D721Med (cell line): ENCODE measurements around the gene ATP8A2.

ENCODE experiments used
- DNase-seq: peaks from one replicate; pipeline ENCODE4 v3.0.0; 2011; ENCODE audit warnings: low spot score; ENCODE audit not compliant: insufficient read length
- FAIRE-seq: peaks from 2 replicates; lab custom pipeline; 2011; peaks lifted over from hg19 to GRCh38; lab: Jason Lieb, UNC
- TF ChIP-seq, protein P1 (sequence below): IDR thresholded peaks from 2 replicates; pipeline ENCODE4 v1.5.1; 2012; ENCODE audit warnings: mild to moderate bottlenecking, control low read depth; ENCODE audit not compliant: insufficient read depth; ENCODE audit errors: missing control alignments

The ATP8A2 gene

DNA sequence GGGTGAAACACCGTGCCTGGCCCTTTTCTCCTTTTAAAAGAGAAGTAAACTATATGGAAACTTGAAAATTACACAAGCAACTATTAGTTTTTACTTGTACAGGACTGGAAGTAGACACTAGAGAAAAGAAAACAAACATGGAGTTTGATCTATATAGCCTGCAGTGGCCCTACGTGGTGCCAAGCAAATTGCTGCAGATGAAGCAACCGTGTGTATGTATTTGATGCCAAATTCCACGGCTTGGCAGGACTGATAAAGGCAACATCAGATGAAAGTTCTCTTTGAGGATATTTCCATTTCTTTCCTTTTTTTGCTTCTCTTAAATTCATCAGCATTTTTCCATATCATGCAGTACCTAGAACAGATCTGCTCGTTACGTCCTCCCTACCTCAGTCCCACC, 49.8 kb downstream of the ATP8A2 start:
- FAIRE-seq (no peak), DNase-seq (no peak)
- TF ChIP-seq, protein P1, sequence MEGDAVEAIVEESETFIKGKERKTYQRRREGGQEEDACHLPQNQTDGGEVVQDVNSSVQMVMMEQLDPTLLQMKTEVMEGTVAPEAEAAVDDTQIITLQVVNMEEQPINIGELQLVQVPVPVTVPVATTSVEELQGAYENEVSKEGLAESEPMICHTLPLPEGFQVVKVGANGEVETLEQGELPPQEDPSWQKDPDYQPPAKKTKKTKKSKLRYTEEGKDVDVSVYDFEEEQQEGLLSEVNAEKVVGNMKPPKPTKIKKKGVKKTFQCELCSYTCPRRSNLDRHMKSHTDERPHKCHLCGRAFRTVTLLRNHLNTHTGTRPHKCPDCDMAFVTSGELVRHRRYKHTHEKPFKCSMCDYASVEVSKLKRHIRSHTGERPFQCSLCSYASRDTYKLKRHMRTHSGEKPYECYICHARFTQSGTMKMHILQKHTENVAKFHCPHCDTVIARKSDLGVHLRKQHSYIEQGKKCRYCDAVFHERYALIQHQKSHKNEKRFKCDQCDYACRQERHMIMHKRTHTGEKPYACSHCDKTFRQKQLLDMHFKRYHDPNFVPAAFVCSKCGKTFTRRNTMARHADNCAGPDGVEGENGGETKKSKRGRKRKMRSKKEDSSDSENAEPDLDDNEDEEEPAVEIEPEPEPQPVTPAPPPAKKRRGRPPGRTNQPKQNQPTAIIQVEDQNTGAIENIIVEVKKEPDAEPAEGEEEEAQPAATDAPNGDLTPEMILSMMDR = no peak

DNA sequence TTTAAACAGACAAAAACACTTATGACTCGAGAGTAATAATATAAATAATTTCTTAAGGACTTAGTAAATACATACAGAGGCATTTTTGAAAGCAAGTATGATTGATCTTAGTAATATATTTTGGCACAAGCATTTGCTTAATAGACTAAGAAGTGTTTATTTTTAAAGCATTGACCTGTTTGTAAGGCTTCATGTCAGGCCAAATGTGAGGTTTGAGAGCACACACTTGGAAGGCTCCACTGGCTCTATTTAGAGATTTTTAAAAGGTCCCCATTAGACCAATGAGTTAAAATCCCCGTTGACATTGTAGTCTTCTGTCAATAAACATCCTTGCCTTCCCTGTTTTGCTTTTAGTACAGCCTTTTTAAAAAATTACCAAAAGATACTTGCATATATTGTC, 50.4 kb downstream of the ATP8A2 start:
- DNase-seq = no peak
- TF ChIP-seq, protein P1 = no peak
- FAIRE-seq = no peak

DNA sequence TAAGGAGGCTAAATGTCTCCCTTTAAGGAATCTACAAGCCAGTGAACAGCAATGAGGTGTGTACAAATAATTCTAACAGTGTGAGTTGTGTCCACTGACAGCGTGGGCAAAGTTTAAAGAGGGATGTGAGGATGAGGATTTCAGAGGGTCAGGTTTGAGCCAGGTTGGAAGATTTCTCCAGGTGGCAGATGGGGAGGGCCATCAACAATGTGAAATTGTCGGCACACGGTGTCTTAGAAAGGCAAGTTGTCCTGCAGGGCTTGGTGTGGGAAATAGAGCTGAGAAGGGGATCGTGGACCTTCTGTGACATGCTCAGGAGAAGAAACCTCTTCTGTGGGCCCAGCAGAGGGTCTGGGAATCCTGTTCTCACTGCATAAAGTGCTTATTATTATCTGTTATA, 52.1 kb downstream of the ATP8A2 start:
- DNase-seq (no peak), FAIRE-seq (no peak)
- TF ChIP-seq, protein P1 = no peak

DNA sequence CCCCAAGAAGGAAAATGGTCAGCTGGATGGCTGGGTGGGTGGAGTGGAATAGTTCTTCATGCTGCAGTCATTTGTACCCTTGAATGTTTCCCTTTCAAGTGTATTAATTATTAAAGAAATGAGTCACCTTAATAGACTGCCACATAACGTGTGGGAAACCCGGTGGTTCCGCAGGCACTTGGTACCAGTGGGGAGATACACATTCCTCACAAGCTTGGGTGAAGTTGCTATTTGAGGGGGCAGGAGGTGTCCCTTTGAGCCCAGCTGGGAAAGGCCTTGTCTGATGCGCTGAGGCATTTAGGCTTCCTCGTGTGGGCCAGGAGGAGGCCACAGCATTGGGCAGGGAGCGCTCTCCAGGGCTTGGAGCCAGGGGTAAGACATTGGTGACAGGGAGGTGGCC, 57.7 kb downstream of the ATP8A2 start:
- FAIRE-seq (no peak), DNase-seq (no peak)
- TF ChIP-seq, protein P1 = no peak

- TF ChIP-seq, protein P1 = no peak
Measured at GRCh38 chr13:25432691-25433090, 60.9 kb downstream of the ATP8A2 start.

DNA sequence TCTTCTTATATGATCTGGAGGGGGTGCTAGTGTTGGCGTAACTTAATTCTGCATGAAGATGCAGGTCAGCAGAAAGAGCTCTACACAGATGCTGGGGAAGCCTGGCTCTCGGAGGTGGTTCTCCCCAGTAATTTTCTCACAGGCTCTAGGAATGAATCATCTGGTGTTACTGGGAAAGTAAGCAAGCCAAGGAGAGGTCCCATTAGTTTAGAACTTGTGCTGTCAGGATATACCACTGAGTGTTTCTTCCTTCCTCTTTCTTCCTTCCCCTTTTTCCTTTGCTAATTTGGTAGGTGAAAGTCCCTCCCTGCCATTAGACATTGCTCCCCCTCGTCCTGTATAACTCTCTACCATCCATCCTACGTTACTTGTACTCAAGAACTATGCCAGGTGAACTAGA, 68.3 kb downstream of the ATP8A2 start:
- TF ChIP-seq, protein P1 = no peak
- DNase-seq (no peak), FAIRE-seq (no peak)

More at GRCh38 chr13:25432691-25433090, 60.9 kb downstream of the ATP8A2 start:
- DNase-seq (no peak), FAIRE-seq (no peak)

GRCh38 chr13:25446261-25446660, 74.5 kb downstream of the ATP8A2 start:
- FAIRE-seq = no peak
- TF ChIP-seq, protein P1 = no peak
- no peak for DNase-seq
